Measurements from ENCODE around the gene RPS10.
A peak's percentile ranks its signal among the peaks of the same experiment; 100 is the strongest.

The RPS10 gene

GRCh38 chr6:34393191-34393965, 32.5 kb downstream of the RPS10 start:
- no peak for DNase-seq
- TF ChIP-seq GATA1 (IDR thresholded peaks at IDR 0.05; ENCODE audit: low read depth, low read length) (no peak), POLR2A (IDR thresholded peaks at IDR 0.05; ENCODE audit: low read length) (no peak)

- TF ChIP-seq GATA1 (IDR thresholded peaks at IDR 0.05; ENCODE audit: low read depth, low read length) (peak; percentile 66), POLR2A (IDR thresholded peaks at IDR 0.05; ENCODE audit: low read length) (peak; percentile 64)
Observed at GRCh38 chr6:34392497-34393190, 33.2 kb downstream of the RPS10 start, which contains the start of gene NUDT3. TSS of gene NUDT3 (minus strand) at chr6:34392669. CDS start at chr6:34392362, 307 bp downstream.

DNA sequence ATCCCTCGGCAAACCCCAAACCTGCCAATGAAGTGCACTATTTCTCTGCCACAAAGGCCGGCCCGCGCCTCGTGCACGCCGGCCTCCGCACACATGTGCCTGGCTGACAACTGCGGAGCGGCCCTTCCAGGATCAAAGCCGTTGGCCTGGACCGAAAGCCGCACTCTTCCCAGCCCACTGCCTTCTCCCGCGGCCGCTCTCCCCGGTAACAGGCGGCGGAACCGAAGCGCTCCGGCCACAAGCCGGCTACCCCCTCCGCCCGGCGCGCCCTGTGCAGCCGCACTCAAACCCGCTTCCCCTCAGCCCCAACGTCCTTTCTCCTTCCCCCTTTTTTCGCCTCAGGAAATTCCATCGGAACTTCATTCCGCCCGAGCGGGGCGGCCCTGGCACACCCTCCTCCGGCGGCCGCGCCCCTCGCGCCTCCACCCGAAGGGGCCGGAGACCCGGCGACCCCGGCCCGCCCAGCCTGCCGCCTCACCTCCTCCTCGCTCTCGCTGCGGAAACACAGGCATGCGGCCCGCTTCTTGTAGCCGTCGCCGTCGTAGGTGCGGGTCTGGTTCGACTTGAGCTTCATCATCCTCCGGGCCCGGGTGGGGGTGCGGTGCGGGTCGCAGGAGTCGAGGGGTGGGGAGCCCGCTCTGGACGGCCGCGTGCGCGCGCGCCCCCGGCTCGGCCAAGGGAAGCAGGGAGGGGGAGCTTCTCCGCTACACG, 33.9 kb downstream of the RPS10 start:
- no peak for TF ChIP-seq GATA1 (IDR thresholded peaks at IDR 0.05; ENCODE audit: low read depth, low read length)
- TF ChIP-seq POLR2A (IDR thresholded peaks at IDR 0.05; ENCODE audit: low read length), result peak; percentile 3
- DNase-seq, result peak; percentile 83 to 84

More at GRCh38 chr6:34392497-34393190, 33.2 kb downstream of the RPS10 start, which contains the start of gene NUDT3:
- peak; percentile 97 to 98 for DNase-seq

DNA sequence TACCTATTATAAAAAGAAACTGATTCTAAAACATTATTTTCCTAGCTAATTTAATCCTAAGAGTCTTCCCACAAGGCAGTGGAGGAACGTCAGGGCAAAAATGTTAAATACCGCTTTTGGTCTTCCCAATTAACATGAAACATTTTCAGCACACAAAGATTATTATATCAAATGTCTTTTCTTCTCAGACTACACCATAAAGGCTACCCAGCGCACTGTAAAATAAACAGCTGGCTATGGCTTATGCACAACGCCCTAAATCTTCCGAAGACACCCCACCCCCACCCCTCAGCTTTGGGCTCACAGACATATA, 34.4 kb downstream of the RPS10 start:
- DNase-seq, result no peak
- TF ChIP-seq POLR2A (IDR thresholded peaks at IDR 0.05; ENCODE audit: low read length) (no peak), GATA1 (IDR thresholded peaks at IDR 0.05; ENCODE audit: low read depth, low read length) (no peak)

DNA sequence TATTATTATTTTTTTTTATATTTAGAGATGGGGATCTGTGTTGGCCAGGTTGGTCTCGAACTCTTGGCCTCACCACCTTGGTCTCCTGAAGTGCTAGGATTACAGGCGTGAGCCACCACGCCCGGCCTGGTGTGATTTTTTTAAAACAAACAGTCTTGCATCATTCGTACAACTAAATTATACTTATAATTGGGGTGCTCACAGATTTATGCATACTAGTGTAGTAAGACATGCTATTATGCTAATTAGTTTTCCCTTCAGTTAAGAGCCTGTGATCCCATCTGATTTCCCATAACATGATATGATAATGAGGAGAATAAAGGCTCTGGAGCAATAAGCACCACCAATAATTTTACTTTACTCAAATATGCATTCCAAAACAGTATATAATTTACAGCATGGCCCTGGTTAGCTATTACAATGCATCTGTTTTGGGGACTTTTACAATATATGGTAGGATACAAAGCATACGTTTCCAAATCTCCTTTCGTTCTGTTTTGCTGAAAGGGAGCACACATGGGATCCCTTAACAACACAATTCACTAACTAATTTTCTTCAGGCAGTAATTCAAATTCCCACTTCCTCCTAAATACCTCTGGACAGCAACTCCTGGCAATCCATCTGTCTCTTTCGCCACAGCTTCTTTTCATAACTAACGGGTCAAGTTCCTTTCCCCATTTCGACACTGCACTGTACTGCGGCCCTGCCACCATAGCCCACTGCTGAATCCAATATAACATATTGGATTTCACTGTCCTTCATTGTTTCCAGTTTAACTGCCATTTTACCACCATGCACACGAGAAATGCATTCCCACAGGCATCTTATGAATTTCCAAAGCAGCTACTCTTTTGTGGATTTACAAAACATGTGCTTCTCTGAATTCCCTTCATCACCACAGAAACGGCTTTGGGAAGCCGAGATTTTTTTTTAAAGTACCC, 35.1 kb downstream of the RPS10 start:
- DNase-seq, result peak; percentile 27 to 38

GRCh38 chr6:34389034-34389433, 36.8 kb downstream of the RPS10 start:
- TF ChIP-seq GATA1 (IDR thresholded peaks at IDR 0.05; ENCODE audit: low read depth, low read length) (no peak), POLR2A (IDR thresholded peaks at IDR 0.05; ENCODE audit: low read length) (no peak)

More for the DNA sequence above, 35.1 kb downstream of the RPS10 start:
- TF ChIP-seq POLR2A (IDR thresholded peaks at IDR 0.05; ENCODE audit: low read length) (no peak), GATA1 (IDR thresholded peaks at IDR 0.05; ENCODE audit: low read depth, low read length) (no peak)

DNA sequence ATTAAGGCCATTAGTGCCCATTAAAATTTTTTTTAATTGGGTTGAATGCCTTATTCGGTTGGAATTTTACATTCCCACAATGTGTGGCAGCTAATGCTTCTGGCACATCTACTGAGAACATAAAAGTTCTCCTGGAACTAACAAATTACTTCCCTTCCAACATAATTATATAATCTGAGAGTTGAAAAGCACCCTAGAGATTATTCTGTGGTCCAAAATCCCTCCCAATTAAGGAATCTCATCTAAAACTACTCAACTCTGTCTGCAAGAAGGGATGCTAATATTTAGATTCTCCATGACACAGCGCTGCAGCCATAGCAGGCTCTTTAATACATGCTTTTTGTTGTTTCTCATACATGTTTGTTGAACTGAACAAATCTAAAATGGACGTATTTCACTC, 37.4 kb downstream of the RPS10 start:
- TF ChIP-seq GATA1 (IDR thresholded peaks at IDR 0.05; ENCODE audit: low read depth, low read length) (no peak), POLR2A (IDR thresholded peaks at IDR 0.05; ENCODE audit: low read length) (no peak)
- no peak for DNase-seq

More at GRCh38 chr6:34389034-34389433, 36.8 kb downstream of the RPS10 start:
- DNase-seq, result no peak

GRCh38 chr6:34386316-34387137, 39.3 kb downstream of the RPS10 start:
- TF ChIP-seq POLR2A (IDR thresholded peaks at IDR 0.05; ENCODE audit: low read length) (no peak), GATA1 (IDR thresholded peaks at IDR 0.05; ENCODE audit: low read depth, low read length) (no peak)
- no peak for DNase-seq

GRCh38 chr6:34385793-34386195, 40.1 kb downstream of the RPS10 start:
- no peak for TF ChIP-seq GATA1 (IDR thresholded peaks at IDR 0.05; ENCODE audit: low read depth, low read length)
- no peak for DNase-seq

GRCh38 chr6:34384321-34385153, 41.3 kb downstream of the RPS10 start:
- TF ChIP-seq POLR2A (IDR thresholded peaks at IDR 0.05; ENCODE audit: low read length) (no peak), GATA1 (IDR thresholded peaks at IDR 0.05; ENCODE audit: low read depth, low read length) (no peak)
- DNase-seq, result no peak

GRCh38 chr6:34383656-34384320, 42.1 kb downstream of the RPS10 start:
- TF ChIP-seq GATA1 (IDR thresholded peaks at IDR 0.05; ENCODE audit: low read depth, low read length) (no peak), POLR2A (IDR thresholded peaks at IDR 0.05; ENCODE audit: low read length) (no peak)
- DNase-seq, result no peak

All from erythroblast (primary cell).